PFSK-1 (cell line): ENCODE results near the gene PCBP3.

Experiments used
- POLR2AphosphoS5 ChIP-seq: IDR thresholded peaks from 2 replicates; pipeline ENCODE4 v1.6.1; 2012; ENCODE audit warnings: low read depth, mild to moderate bottlenecking, control low read depth, low read length, moderate library complexity
- TAF1 ChIP-seq: IDR thresholded peaks from 2 replicates; pipeline ENCODE4 v1.6.1; 2012; ENCODE audit warnings: low read length, control low read depth, borderline replicate concordance; ENCODE audit not compliant: insufficient read depth

GRCh38 chr21:45877171-45877438 lies 233.6 kb downstream of the PCBP3 start:
- no peak for TF ChIP-seq POLR2AphosphoS5
- no peak for TF ChIP-seq TAF1
